Esophagus muscularis mucosa (tissue), 4 donors: ENCODE data around the gene HYDIN.

Experiments
- EP300 ChIP-seq: sonication (generic); formaldehyde crosslinking; IDR thresholded peaks from one replicate; pipeline ENCODE4 v1.6.1; 2017; ENCODE audit warnings: antibody characterized with exemption
- POLR2A ChIP-seq: fragments of 450-650 bp; IDR thresholded peaks from one replicate; pipeline ENCODE4 v1.6.1; 2017; ENCODE audit warnings: antibody characterized with exemption, moderate library complexity, mild to moderate bottlenecking, low read depth
- POLR2AphosphoS5 ChIP-seq, 2 donors: sonication (generic); formaldehyde crosslinking; IDR thresholded peaks; one replicate each; pipeline ENCODE4 v1.6.1; 2017; ENCODE audit warnings: antibody characterized with exemption in 2 of 2
- TF ChIP-seq, protein P1 (sequence below), 3 experiments: fragments of 200-600 bp in 2 of 3; fragments of 450-650 bp in 1 of 3; sonication (generic) in 2 of 3; IDR thresholded peaks; one replicate each; pipeline ENCODE4 v1.5.1; 2017 to 2019; ENCODE audit warnings: antibody characterized with exemption in 3 of 3, mild to moderate bottlenecking in 2 of 3, moderate library complexity in 1 of 3

DNA sequence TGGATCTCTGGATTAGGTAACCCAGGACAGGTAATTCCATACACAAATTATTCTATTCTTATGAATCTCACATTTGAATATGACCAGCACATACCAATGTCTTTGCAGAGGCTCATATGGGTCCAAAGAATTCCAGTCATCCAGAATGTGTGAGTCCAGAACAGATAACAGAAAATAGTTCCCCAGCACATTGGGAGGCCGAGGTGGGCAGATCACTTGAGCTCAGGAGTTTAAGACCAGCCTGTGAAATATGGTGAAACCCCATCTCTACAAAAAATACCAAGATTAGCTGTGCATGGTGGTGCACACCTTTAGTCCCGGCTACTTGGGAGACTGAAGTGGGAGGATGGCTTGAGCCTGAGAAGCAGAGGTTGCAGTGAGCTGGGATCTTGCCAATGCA, 26.9 kb downstream of the HYDIN start:
- TF ChIP-seq, protein P1, sequence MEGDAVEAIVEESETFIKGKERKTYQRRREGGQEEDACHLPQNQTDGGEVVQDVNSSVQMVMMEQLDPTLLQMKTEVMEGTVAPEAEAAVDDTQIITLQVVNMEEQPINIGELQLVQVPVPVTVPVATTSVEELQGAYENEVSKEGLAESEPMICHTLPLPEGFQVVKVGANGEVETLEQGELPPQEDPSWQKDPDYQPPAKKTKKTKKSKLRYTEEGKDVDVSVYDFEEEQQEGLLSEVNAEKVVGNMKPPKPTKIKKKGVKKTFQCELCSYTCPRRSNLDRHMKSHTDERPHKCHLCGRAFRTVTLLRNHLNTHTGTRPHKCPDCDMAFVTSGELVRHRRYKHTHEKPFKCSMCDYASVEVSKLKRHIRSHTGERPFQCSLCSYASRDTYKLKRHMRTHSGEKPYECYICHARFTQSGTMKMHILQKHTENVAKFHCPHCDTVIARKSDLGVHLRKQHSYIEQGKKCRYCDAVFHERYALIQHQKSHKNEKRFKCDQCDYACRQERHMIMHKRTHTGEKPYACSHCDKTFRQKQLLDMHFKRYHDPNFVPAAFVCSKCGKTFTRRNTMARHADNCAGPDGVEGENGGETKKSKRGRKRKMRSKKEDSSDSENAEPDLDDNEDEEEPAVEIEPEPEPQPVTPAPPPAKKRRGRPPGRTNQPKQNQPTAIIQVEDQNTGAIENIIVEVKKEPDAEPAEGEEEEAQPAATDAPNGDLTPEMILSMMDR (IDR thresholded peaks at IDR 0.05) = no peak
- TF ChIP-seq POLR2A = no peak
- TF ChIP-seq POLR2AphosphoS5 (IDR thresholded peaks at IDR 0.05) = no peak
- no peak for TF ChIP-seq EP300
